Subcutaneous adipose tissue (tissue), 4 donors: ENCODE data around the gene PKN1. TPM values are rescaled to one million over a fixed set of nuclear protein-coding genes. Genes with fewer than 3 reads are reported as not detected.

Experiments used
- total RNA-seq, 4 donors: library from RNA; depleted of rRNA; stranded (reverse); fragments of >200 nt; gene quantifications; one replicate each; pipeline ENCODE4 v1.1.0, GENCODE V29; 2016
- TF ChIP-seq, protein P1 (sequence below): fragments of 450-650 bp; IDR thresholded peaks from one replicate; pipeline ENCODE4 v1.5.1; 2016; ENCODE audit warnings: low read depth, mild to moderate bottlenecking, control low read depth, antibody characterized with exemption, moderate library complexity

PKN1 gene
- total RNA-seq, 4 donors from 2014 or later = 47.8 to 136 (median 75.8) TPM

GRCh38 chr19:14494910-14495671, 62.0 kb downstream of the PKN1 start:
- TF ChIP-seq, protein P1, sequence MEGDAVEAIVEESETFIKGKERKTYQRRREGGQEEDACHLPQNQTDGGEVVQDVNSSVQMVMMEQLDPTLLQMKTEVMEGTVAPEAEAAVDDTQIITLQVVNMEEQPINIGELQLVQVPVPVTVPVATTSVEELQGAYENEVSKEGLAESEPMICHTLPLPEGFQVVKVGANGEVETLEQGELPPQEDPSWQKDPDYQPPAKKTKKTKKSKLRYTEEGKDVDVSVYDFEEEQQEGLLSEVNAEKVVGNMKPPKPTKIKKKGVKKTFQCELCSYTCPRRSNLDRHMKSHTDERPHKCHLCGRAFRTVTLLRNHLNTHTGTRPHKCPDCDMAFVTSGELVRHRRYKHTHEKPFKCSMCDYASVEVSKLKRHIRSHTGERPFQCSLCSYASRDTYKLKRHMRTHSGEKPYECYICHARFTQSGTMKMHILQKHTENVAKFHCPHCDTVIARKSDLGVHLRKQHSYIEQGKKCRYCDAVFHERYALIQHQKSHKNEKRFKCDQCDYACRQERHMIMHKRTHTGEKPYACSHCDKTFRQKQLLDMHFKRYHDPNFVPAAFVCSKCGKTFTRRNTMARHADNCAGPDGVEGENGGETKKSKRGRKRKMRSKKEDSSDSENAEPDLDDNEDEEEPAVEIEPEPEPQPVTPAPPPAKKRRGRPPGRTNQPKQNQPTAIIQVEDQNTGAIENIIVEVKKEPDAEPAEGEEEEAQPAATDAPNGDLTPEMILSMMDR = no peak

- TF ChIP-seq, protein P1 = no peak
Observed at GRCh38 chr19:14495672-14496028, 62.5 kb downstream of the PKN1 start.

GRCh38 chr19:14496029-14496833, 63.1 kb downstream of the PKN1 start, which contains the start of gene GIPC1:
Gene GIPC1, minus strand, starts transcription at chr19:14496127. Its CDS starts 13,151 bp downstream, at chr19:14482976.
- TF ChIP-seq, protein P1 = no peak

- TF ChIP-seq, protein P1 = no peak
Observed at GRCh38 chr19:14496834-14497227, 63.7 kb downstream of the PKN1 start.

- TF ChIP-seq, protein P1 = no peak
Observed at GRCh38 chr19:14497228-14497921, 64.3 kb downstream of the PKN1 start.

GRCh38 chr19:14502334-14503092, 69.4 kb downstream of the PKN1 start:
- TF ChIP-seq, protein P1 = no peak
